Kidney (tissue), 14 donors: ENCODE results near the gene PRAF2. TPM values are rescaled to one million over a fixed set of nuclear protein-coding genes. Genes with fewer than 3 reads are reported as not detected.
A peak's percentile ranks its signal among the peaks of the same experiment; 100 is the strongest.

Experiments used
- DNase-seq, 5 donors: peaks; one replicate each; pipeline ENCODE4 v3.0.0-alpha.2; 2013 to 2020
- FAIRE-seq: peaks from 2 replicates; lab custom pipeline; 2012; peaks lifted over from hg19 to GRCh38; lab: Jason Lieb, UNC
- H3K27ac ChIP-seq, 2 donors: one replicate each; pipeline ENCODE4 v1.7.0; 2013; ENCODE audit warnings: low read depth in 2 of 2, low read length in 2 of 2, inconsistent platforms in 1 of 2
- H3K27me3 ChIP-seq: one replicate; pipeline ENCODE4 v1.7.1; 2013; ENCODE audit warnings: low read length, inconsistent platforms; ENCODE audit not compliant: control insufficient read depth, insufficient read depth
- H3K36me3 ChIP-seq, 3 donors: one replicate each; pipeline versions ENCODE4 v1.7.0 to v1.7.1; 2013; ENCODE audit warnings: low read length in 3 of 3, control low read depth in 1 of 3, inconsistent platforms in 1 of 3; ENCODE audit not compliant: insufficient read depth in 3 of 3, control insufficient read depth in 2 of 3
- H3K4me1 ChIP-seq, 3 donors: one replicate each; pipeline versions ENCODE4 v1.7.0 to v1.7.1; 2013; ENCODE audit warnings: low read length in 3 of 3, inconsistent platforms in 1 of 3, low read depth in 1 of 3; ENCODE audit not compliant: control insufficient read depth in 2 of 3, insufficient read depth in 2 of 3
- H3K4me3 ChIP-seq, 3 donors: one replicate each; pipeline versions ENCODE4 v1.7.0 to v1.8.1; 2013; ENCODE audit warnings: low read length in 3 of 3, control low read depth in 1 of 3, inconsistent platforms in 1 of 3
- H3K9ac ChIP-seq, 3 donors: one replicate each; pipeline versions ENCODE4 v1.7.0 to v1.7.1; 2013; ENCODE audit warnings: low read length in 3 of 3, control low read depth in 1 of 3, inconsistent platforms in 1 of 3
- H3K9me3 ChIP-seq, 3 donors: one replicate each; pipeline versions ENCODE4 v1.7.0 to v1.7.1; 2013; ENCODE audit warnings: low read length in 3 of 3, control low read depth in 1 of 3, inconsistent platforms in 1 of 3; ENCODE audit not compliant: control insufficient read depth in 2 of 3, insufficient read depth in 1 of 3
- CTCF ChIP-seq: IDR thresholded peaks from 3 replicates; pipeline ENCODE4 v1.5.1; 2012; ENCODE audit warnings: mild to moderate bottlenecking, moderate library complexity, borderline replicate concordance; ENCODE audit not compliant: insufficient read depth; ENCODE audit errors: extremely low read depth
- intact Hi-C: fragments of 100-400 bp; cut with DNase I; formaldehyde crosslinking; loops from one replicate; pipeline ENCODE4 v1.11.1; 2022
- polyA plus RNA-seq: library from polyadenylated mRNA; stranded (reverse); fragments of 350-450 nt; fragmentation: Illumina TruSeq; extraction: RNeasy Lipid Tissue Mini Kit (QIAGEN cat#74804); gene quantifications from one replicate; pipeline ENCODE4 v1.2.3, GENCODE V29; 2014; ENCODE audit warnings: low read depth, low replicate concordance; ENCODE audit not compliant: insufficient read depth
- total RNA-seq: library from RNA; stranded (reverse); fragmentation: NEBNext Ultra II Directional; extraction: Animal tissue kit (Norgen Biotek cat#: 25700); gene quantifications from one replicate; pipeline ENCODE4 v1.2.1, GENCODE V29; 2021
- donor health status: control.
- donor health status: control.
- donor health status: control.
- donor health status: control.
- donor health status: control.
- donor health status: DM: yes; HTN: yes; CAD: no.
- donor health status: Normal renal cell carcinoma (clear cell type).

PRAF2 gene
- total and polyA plus RNA-seq, 2 donors from 2014 or later = 24.0 to 47.9 TPM

- intact Hi-C loops = no loop called here
- no peak for TF ChIP-seq CTCF
- DNase-seq (no peak), FAIRE-seq (no peak)
- H3K36me3 ChIP-seq = no peaks in the 10 kb centered on the region
- no peaks in the 10 kb centered on the region for H3K27me3 ChIP-seq
- H3K27ac ChIP-seq = no peak overlapping the region
- no peak overlapping the region for H3K4me3 ChIP-seq
- H3K9me3 ChIP-seq = no peaks in the 10 kb centered on the region
- peaks cover 0 to 4% (median 0%) of the 10 kb centered on the region in 3 donors for H3K4me1 ChIP-seq
- H3K9ac ChIP-seq = no peak overlapping the region
Observed at GRCh38 chrX:49070988-49071387, 2.8 kb downstream of the PRAF2 start.

DNA sequence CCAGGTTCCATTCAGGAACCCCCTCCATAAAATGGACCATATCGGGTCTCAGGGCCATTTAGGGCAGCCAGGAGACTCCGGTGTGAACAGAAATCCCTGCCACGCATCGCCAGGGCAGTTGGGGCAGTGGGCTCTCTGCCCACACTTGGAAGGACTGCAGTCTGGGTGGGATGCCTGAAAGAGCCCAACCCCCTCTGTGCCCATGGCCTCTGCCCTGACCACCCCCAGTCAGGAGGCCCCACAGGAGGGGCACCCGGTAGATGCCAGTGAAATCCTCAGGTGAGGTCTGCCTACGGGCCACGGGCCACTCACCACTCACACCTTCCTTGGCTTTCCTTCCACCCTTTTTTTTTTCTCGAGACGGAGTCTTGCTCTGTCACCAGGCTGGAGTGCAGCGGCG is 4.8 kb downstream of the PRAF2 start:
- TF ChIP-seq CTCF = no peak
- Histone ChIP-seq H3K9me3 (no peaks in the 10 kb centered on the region), H3K27me3 (no peaks in the 10 kb centered on the region), H3K27ac (no peak overlapping the region), H3K4me1 (peaks cover 0 to 4% (median 0%) of the 10 kb centered on the region in 3 donors), H3K36me3 (no peaks in the 10 kb centered on the region), H3K4me3 (no peak overlapping the region), H3K9ac (no peak overlapping the region)
- intact Hi-C loops = no loop called here
- DNase-seq (no peak), FAIRE-seq (no peak)

GRCh38 chrX:49067285-49068120 is 6.3 kb downstream of the PRAF2 start:
- H3K27ac ChIP-seq = no peak overlapping the region
- FAIRE-seq (no peak), DNase-seq (peak in 2 of 5 donors; percentile 28 to 73)
- H3K36me3 ChIP-seq = no peaks in the 10 kb centered on the region
- H3K9ac ChIP-seq = no peak overlapping the region
- H3K4me1 ChIP-seq = no peaks in the 10 kb centered on the region
- no peak for TF ChIP-seq CTCF
- H3K9me3 ChIP-seq = no peaks in the 10 kb centered on the region
- intact Hi-C loops = no loop called here
- H3K4me3 ChIP-seq = no peak overlapping the region
- no peaks in the 10 kb centered on the region for H3K27me3 ChIP-seq
